HepG2 (cell line): Measurements from ENCODE around the gene ADAM19. TPM values are rescaled to one million over a fixed set of nuclear protein-coding genes. Genes with fewer than 3 reads are reported as not detected.

Experiments used
- ATAC-seq: fragments of 200-7000 bp; cut with Tn5 transposase; 3 replicates; pipeline ENCODE4 v1.9.1; 2020; ENCODE audit warnings: mild to moderate bottlenecking, moderate library complexity
- BruUV-seq: library from RNA; stranded (reverse); fragments of 400-500 nt; replicated peaks from 2 replicates; lab custom pipeline; 2021; lab: Mats Ljungman, UMichigan
- CTCF ChIA-PET: fragments of 300-600 bp; formaldehyde crosslinking; extraction: SDS; loops from one replicate; lab custom pipeline; 2021; ENCODE audit warnings: low total read pairs, inconsistent platforms, low intra/inter-chr PET ratio; lab: Yijun Ruan, JAX
- POLR2A ChIA-PET: fragments of 350-600 bp; sonication (Branson Sonifier 250); formaldehyde crosslinking; loops from one replicate; lab custom pipeline; 2020; ENCODE audit warnings: antibody characterized with exemption, inconsistent platforms; lab: Yijun Ruan, JAX
- DNase-seq: peaks from one replicate; pipeline ENCODE4 v3.0.0-alpha.2; 2015; ENCODE audit warnings: low spot score
- FAIRE-seq: peaks from 3 replicates; lab custom pipeline; 2011; peaks lifted over from hg19 to GRCh38; lab: Jason Lieb, UNC
- H2AFZ ChIP-seq: one replicate; pipeline ENCODE4 v1.6.1; 2011; ENCODE audit warnings: low read length, inconsistent platforms
- H3K27ac ChIP-seq: fragments of 300-600 bp; 3 replicates; pipeline ENCODE4 v1.8.0; 2011; ENCODE audit warnings: mixed run types, mild to moderate bottlenecking, mixed read lengths, low read length, inconsistent platforms; ENCODE audit not compliant: insufficient read depth; ENCODE audit errors: extremely low read length
- H3K27me3 ChIP-seq, 2 experiments: fragments of 200-600 bp in 1 of 2; 2 replicates in 1 of 2; 3 replicates in 1 of 2; pipeline versions ENCODE4 v1.6.0 to v1.8.0; 2011; ENCODE audit warnings: low read length in 2 of 2, mild to moderate bottlenecking in 2 of 2, moderate library complexity in 2 of 2, inconsistent platforms in 1 of 2; ENCODE audit not compliant: insufficient read depth in 2 of 2, control insufficient read depth in 1 of 2
- H3K36me3 ChIP-seq, 2 experiments: fragments of 200-600 bp in 1 of 2; replicated peaks in 1 of 2; 2 replicates in 1 of 2; 3 replicates in 1 of 2; pipeline versions ENCODE4 v1.5.1 to v1.8.0; 2011; ENCODE audit warnings: low read length in 2 of 2, inconsistent platforms in 1 of 2; ENCODE audit not compliant: insufficient read depth in 2 of 2, control insufficient read depth in 1 of 2
- H3K4me1 ChIP-seq: 2 replicates; pipeline ENCODE4 v1.5.1; 2012; ENCODE audit warnings: low read length, inconsistent platforms; ENCODE audit not compliant: insufficient read depth
- H3K4me2 ChIP-seq: 2 replicates; pipeline ENCODE4 v1.6.0; 2011; ENCODE audit warnings: low read depth, low read length, inconsistent platforms
- H3K4me3 ChIP-seq, 3 experiments: fragments of 200-600 bp in 1 of 3; sonication (generic), shearing (Covaris generic) in 1 of 3; replicated peaks in 1 of 3; 2 replicates each; pipeline ENCODE4 v1.5.1; 2011 to 2016; ENCODE audit warnings: low read length in 3 of 3, inconsistent platforms in 2 of 3, low read depth in 2 of 3, mild to moderate bottlenecking in 2 of 3, control low read depth in 1 of 3, mixed read lengths in 1 of 3; ENCODE audit not compliant: insufficient read depth in 1 of 3
- H3K79me2 ChIP-seq: one replicate; pipeline ENCODE4 v1.6.1; 2011; ENCODE audit warnings: low read length, inconsistent platforms; ENCODE audit not compliant: insufficient read depth
- H3K9ac ChIP-seq: 2 replicates; pipeline ENCODE4 v1.6.0; 2011; ENCODE audit warnings: mild to moderate bottlenecking, low read depth, low read length, inconsistent platforms; ENCODE audit not compliant: insufficient read depth
- H3K9me3 ChIP-seq: 2 replicates; pipeline ENCODE4 v1.5.1; 2012; ENCODE audit warnings: mild to moderate bottlenecking, low read length
- H4K20me1 ChIP-seq: 2 replicates; pipeline ENCODE4 v1.6.0; 2011; ENCODE audit warnings: inconsistent platforms, mild to moderate bottlenecking, low read length, moderate library complexity; ENCODE audit not compliant: insufficient read depth
- ATF1 ChIP-seq: IDR thresholded peaks from 2 replicates; pipeline ENCODE4 v1.6.1; 2016; ENCODE audit warnings: mild to moderate bottlenecking, control low read depth
- HCFC1 ChIP-seq: fragments of 150-350 bp; IDR thresholded peaks from 2 replicates; pipeline ENCODE4 v1.6.1; 2014; ENCODE audit warnings: low read depth, low read length
- HDAC6 ChIP-seq: fragments of 200-600 bp; sonication (generic); IDR thresholded peaks from 2 replicates; pipeline ENCODE4 v1.7.0; 2017; ENCODE audit warnings: mild to moderate bottlenecking, antibody characterized with exemption, low read length, low read depth
- IRX3 ChIP-seq: sonication (generic); formaldehyde crosslinking; IDR thresholded peaks from 2 replicates; pipeline ENCODE4 v1.8.1; 2023; ENCODE audit warnings: mild to moderate bottlenecking, low read depth, missing genetic modification reagents, borderline replicate concordance
- MBD4 ChIP-seq: IDR thresholded peaks from 2 replicates; pipeline ENCODE4 v1.6.1; 2012; ENCODE audit warnings: low read length, inconsistent platforms, borderline replicate concordance
- MYNN ChIP-seq: sonication (generic); formaldehyde crosslinking; IDR thresholded peaks from 2 replicates; pipeline ENCODE4 v1.4.0; 2020; ENCODE audit warnings: mild to moderate bottlenecking, low read depth, missing genetic modification reagents
- RAD51 ChIP-seq: fragments of 450-650 bp; IDR thresholded peaks from 2 replicates; pipeline ENCODE4 v1.6.1; 2016; ENCODE audit warnings: borderline replicate concordance
- RNF219 ChIP-seq: sonication (generic); formaldehyde crosslinking; IDR thresholded peaks from 2 replicates; pipeline ENCODE4 v1.5.0; 2020; ENCODE audit warnings: mild to moderate bottlenecking, missing genetic modification reagents
- U2AF1 ChIP-seq: fragments of 200-400 bp; formaldehyde crosslinking; optimal IDR thresholded peaks from 2 replicates; pipeline ENCODE3; 2017; ENCODE audit warnings: mild to moderate bottlenecking, low read depth, low read length
- ZNF142 ChIP-seq: sonication (generic); formaldehyde crosslinking; IDR thresholded peaks from 2 replicates; pipeline ENCODE4 v1.4.0; 2020; ENCODE audit warnings: missing genetic modification reagents
- ZNF234 ChIP-seq: sonication (generic); formaldehyde crosslinking; conservative IDR thresholded peaks from 2 replicates; pipeline ENCODE4 v1.5.1; 2020; ENCODE audit warnings: mild to moderate bottlenecking, missing genetic modification reagents
- ZNF292 ChIP-seq: sonication (generic); formaldehyde crosslinking; IDR thresholded peaks from 2 replicates; pipeline ENCODE4 v1.8.1; 2022; ENCODE audit warnings: mild to moderate bottlenecking, low read depth, missing genetic modification reagents, borderline replicate concordance
- ZNF430 ChIP-seq: sonication (generic); formaldehyde crosslinking; IDR thresholded peaks from 2 replicates; pipeline ENCODE4 v1.9.0; 2021; ENCODE audit warnings: mild to moderate bottlenecking, missing genetic modification reagents
- ZNF569 ChIP-seq: sonication (generic); formaldehyde crosslinking; IDR thresholded peaks from 2 replicates; pipeline ENCODE4 v1.5.0; 2020; ENCODE audit warnings: mild to moderate bottlenecking, missing genetic modification reagents, moderate library complexity, borderline replicate concordance
- ZNF776 ChIP-seq: sonication (generic); formaldehyde crosslinking; IDR thresholded peaks from 2 replicates; pipeline ENCODE4 v1.4.0; 2020; ENCODE audit warnings: mild to moderate bottlenecking, missing genetic modification reagents
- WGBS: methylation state at CpG from one replicate; pipeline ENCODE4 v1.1.6; 2017; ENCODE audit warnings: low lambda C conversion rate; 5-methylcytosine and 5-hydroxymethylcytosine counted together
- in situ Hi-C: cut with HindIII; loops from 2 replicates; pipeline ENCODE4 v1.10.0; 2017; ENCODE audit warnings: low pct_unique_long_range_greater_than_20kb; ENCODE audit not compliant: extremely low pct_ligation_motif_present
- intact Hi-C: fragments of 100-400 bp; cut with micrococcal nuclease; formaldehyde crosslinking; loops from one replicate; pipeline ENCODE4 v1.10.0; 2022; ENCODE audit not compliant: unreplicated experiment
- polyA plus RNA-seq, 8 experiments: library from polyadenylated mRNA; depleted of rRNA in 3 of 8; stranded (reverse) in 7 of 8; unstranded in 1 of 8; fragments of >200 nt; fragmentation: Illumina TruSeq in 4 of 8; extraction: Trizol in 4 of 8; gene quantifications; 2 replicates each; pipeline versions ENCODE4 v1.2.1 to v1.2.3, GENCODE V29; 2011 to 2016; ENCODE audit warnings: low read depth in 4 of 8, missing spikeins in 1 of 8, mixed read lengths in 1 of 8; ENCODE audit not compliant: insufficient read depth in 1 of 8
- total RNA-seq, 5 experiments: library from RNA; depleted of rRNA; stranded (reverse); fragments of >200 nt; fragmentation: Illumina TruSeq; extraction: Trizol; gene quantifications; 2 replicates each; pipeline ENCODE4 v1.2.3, GENCODE V29; 2016; ENCODE audit warnings: low read depth in 1 of 5

Gene ADAM19
- total and polyA plus RNA-seq, 2 of the 13 experiments (the other 11 are each of a cell fraction or from before 2014, with no cell fraction given) = 0.38 to 0.74 TPM

GRCh38 chr5:157543825-157544622 is 31.6 kb downstream of the ADAM19 start (continued):
- TF ChIP-seq ZNF292 (CRISPR knock-in tag) (no peak), U2AF1 (no peak), IRX3 (no peak), RAD51 (no peak), ZNF776 (CRISPR knock-in tag) (no peak)

GRCh38 chr5:157542282-157543000 is 33.1 kb downstream of the ADAM19 start:
- 68% methylated on average over 14 of the region's 14 CpGs for WGBS
- Histone ChIP-seq H3K9me3 (no peaks in the 10 kb centered on the region), H3K79me2 (no peaks in the 10 kb centered on the region), H3K4me3 (no peak overlapping the region), H3K36me3 (no peaks in the 10 kb centered on the region), H3K4me1 (no peaks in the 10 kb centered on the region), H3K4me2 (no peak overlapping the region), H3K27ac (no peak overlapping the region), H3K27me3 (peaks cover 0 to 1% of the 10 kb centered on the region in 2 experiments; a peak in 1 of 5 replicates), H4K20me1 (no peaks in the 10 kb centered on the region), H3K9ac (no peak overlapping the region), H2AFZ (no peak overlapping the region)
- no peak for DNase-seq
- intact Hi-C loops (no loop called here), in situ Hi-C loops (no loop called here)
- no peak for ATAC-seq
- FAIRE-seq = no peak
- CTCF ChIA-PET = no interaction called here
- POLR2A ChIA-PET = no interaction called here
- no TSS peak for BruUV-seq
- no peak for TF ChIP-seq ZNF142
- TF ChIP-seq RNF219 (CRISPR knock-in tag) = no peak
- no peak for TF ChIP-seq ZNF430 (CRISPR knock-in tag)
- TF ChIP-seq MYNN = no peak
- TF ChIP-seq ZNF234 = no peak
- TF ChIP-seq MBD4 = no peak
- TF ChIP-seq HCFC1 = no peak
- no peak for TF ChIP-seq ATF1 (CRISPR knock-in tag)
- no peak for TF ChIP-seq ZNF569 (CRISPR knock-in tag)
- TF ChIP-seq HDAC6 = no peak
